Peyer's patch (tissue), 4 donors: ENCODE data around the gene RENBP.

Experiments
- POLR2A ChIP-seq, 2 donors: fragments of 450-650 bp; IDR thresholded peaks; one replicate each; pipeline ENCODE4 v1.5.1; 2017; ENCODE audit warnings: antibody characterized with exemption in 2 of 2, mild to moderate bottlenecking in 2 of 2, moderate library complexity in 2 of 2
- TF ChIP-seq, protein P1 (sequence below), 6 experiments: fragments of 450-650 bp in 4 of 6; fragments of 200-600 bp in 2 of 6; sonication (generic) in 1 of 6; IDR thresholded peaks; one replicate each; pipeline ENCODE4 v1.5.1; 2017 to 2019; ENCODE audit warnings: antibody characterized with exemption in 6 of 6, mild to moderate bottlenecking in 3 of 6, moderate library complexity in 1 of 6

- TF ChIP-seq POLR2A (IDR thresholded peaks at IDR 0.05): no peak
- TF ChIP-seq, protein P1, sequence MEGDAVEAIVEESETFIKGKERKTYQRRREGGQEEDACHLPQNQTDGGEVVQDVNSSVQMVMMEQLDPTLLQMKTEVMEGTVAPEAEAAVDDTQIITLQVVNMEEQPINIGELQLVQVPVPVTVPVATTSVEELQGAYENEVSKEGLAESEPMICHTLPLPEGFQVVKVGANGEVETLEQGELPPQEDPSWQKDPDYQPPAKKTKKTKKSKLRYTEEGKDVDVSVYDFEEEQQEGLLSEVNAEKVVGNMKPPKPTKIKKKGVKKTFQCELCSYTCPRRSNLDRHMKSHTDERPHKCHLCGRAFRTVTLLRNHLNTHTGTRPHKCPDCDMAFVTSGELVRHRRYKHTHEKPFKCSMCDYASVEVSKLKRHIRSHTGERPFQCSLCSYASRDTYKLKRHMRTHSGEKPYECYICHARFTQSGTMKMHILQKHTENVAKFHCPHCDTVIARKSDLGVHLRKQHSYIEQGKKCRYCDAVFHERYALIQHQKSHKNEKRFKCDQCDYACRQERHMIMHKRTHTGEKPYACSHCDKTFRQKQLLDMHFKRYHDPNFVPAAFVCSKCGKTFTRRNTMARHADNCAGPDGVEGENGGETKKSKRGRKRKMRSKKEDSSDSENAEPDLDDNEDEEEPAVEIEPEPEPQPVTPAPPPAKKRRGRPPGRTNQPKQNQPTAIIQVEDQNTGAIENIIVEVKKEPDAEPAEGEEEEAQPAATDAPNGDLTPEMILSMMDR (IDR thresholded peaks at IDR 0.05): no peak
Observed at GRCh38 chrX:153991013-153991580, 46.7 kb upstream of the RENBP start.
